D721Med (cell line): ENCODE data around the gene NCKIPSD.

Source experiments
- DNase-seq: peaks from one replicate; pipeline ENCODE4 v3.0.0; 2011; ENCODE audit warnings: low spot score; ENCODE audit not compliant: insufficient read length
- FAIRE-seq: peaks from 2 replicates; lab custom pipeline; 2011; peaks lifted over from hg19 to GRCh38; lab: Jason Lieb, UNC
- CTCF ChIP-seq: IDR thresholded peaks from 2 replicates; pipeline ENCODE4 v1.5.1; 2012; ENCODE audit warnings: mild to moderate bottlenecking, control low read depth; ENCODE audit not compliant: insufficient read depth; ENCODE audit errors: missing control alignments

The NCKIPSD gene

DNA sequence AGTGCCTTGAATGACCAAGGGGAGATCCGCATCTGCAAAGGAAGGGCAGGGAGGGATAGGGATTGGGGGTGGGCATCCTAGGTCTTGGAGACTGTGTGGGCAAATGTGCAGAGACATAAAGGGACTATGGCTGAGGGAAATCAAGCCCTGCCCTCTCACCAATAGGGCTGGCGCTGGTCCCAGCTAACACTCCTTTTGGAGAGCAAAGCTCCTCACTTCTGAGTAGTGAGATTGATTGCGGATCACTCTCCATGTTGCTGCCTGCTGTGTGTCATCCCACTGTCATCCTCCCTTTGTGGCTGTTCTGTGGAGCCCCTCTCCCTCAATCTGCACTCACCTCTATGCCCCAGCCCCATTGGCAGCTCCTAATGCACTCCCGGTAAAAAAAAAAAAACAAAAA lies 20.8 kb downstream of the NCKIPSD start:
- DNase-seq (no peak), FAIRE-seq (no peak)
- TF ChIP-seq CTCF, result no peak

- DNase-seq (no peak), FAIRE-seq (no peak)
- no peak for TF ChIP-seq CTCF
Observed at GRCh38 chr3:48664313-48664644, 21.4 kb downstream of the NCKIPSD start.

DNA sequence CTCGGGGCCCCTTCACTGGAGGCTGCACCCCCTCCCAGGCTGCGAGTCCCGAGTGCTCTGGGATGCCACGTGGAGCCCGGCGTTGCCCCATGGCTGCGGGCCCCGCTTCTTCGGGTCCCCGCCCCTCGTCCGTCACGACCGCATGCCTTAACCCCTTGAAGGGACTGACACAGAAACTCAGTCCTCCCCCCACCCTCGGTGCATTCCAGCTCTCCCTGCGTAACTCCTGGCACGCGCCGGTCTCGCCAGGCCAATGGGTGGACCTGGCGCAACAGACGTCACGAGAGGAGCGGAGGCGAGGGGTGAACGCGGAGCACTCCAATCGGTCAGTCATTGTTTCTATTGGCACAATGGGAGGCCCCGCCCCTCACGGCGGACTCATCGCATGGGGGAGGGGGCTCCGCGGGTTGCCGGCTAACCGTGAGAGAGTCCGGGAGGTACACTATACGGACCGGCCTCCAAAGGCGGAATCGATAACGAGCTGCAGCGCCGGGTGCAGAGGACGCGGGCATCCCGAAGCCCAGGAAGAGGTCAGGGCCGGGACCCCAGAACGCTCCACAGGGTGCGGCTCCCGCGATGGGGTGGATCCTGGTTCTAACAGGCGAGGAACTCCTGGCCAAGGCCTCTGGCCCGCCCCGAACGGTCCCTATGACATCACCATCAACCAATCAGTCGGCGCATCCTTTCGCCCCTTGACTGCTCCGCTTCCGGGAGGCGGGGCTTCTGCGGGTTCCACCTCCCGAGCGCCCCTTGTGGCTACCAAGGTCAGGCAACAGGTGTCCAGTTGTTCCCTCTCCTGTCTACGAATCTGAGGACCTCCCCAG lies 22.0 kb downstream of the NCKIPSD start:
- TF ChIP-seq CTCF, result peak; percentile 42
- FAIRE-seq, result no peak
- DNase-seq, result peak; percentile 76

GRCh38 chr3:48662753-48663488 lies 22.8 kb downstream of the NCKIPSD start, which contains the start of gene CELSR3:
Gene CELSR3 (minus strand): TSS chr3:48662886. CDS start chr3:48662634, 252 bp downstream.
- DNase-seq (no peak), FAIRE-seq (no peak)
- no peak for TF ChIP-seq CTCF

- DNase-seq (no peak), FAIRE-seq (no peak)
- TF ChIP-seq CTCF, result no peak
Observed at GRCh38 chr3:48662145-48662752, 23.5 kb downstream of the NCKIPSD start.

- no peak for DNase-seq
- no peak for TF ChIP-seq CTCF
- no peak for FAIRE-seq
Observed at GRCh38 chr3:48661501-48662144, 24.1 kb downstream of the NCKIPSD start.
